SK-N-MC (cell line): Measurements from ENCODE around the gene SBF2.
A peak's percentile ranks its signal among the peaks of the same experiment; 100 is the strongest.

ENCODE experiments used
- DNase-seq: peaks from one replicate; pipeline ENCODE4 v3.0.0-alpha.2; 2011; ENCODE audit warnings: low read depth, low spot score
- H3K27ac ChIP-seq: fragments of 200-600 bp; sonication (generic); 2 replicates; pipeline ENCODE4 v1.5.1; 2016; ENCODE audit warnings: mixed run types
- H3K36me3 ChIP-seq: fragments of 200-600 bp; sonication (generic); 2 replicates; pipeline ENCODE4 v1.6.1; 2017; ENCODE audit warnings: antibody characterized with exemption, low read length, mixed read lengths; ENCODE audit not compliant: insufficient read depth
- H3K4me3 ChIP-seq: fragments of 200-600 bp; sonication (generic); 2 replicates; pipeline ENCODE4 v1.5.1; 2016
- H3K9ac ChIP-seq: fragments of 200-600 bp; sonication (generic); 2 replicates; pipeline ENCODE4 v1.8.0; 2017; ENCODE audit warnings: mixed run types, mixed read lengths; ENCODE audit not compliant: insufficient read length
- H3K9me3 ChIP-seq: fragments of 200-600 bp; sonication (generic); 2 replicates; pipeline ENCODE4 v1.6.1; 2017; ENCODE audit warnings: low read depth, mild to moderate bottlenecking, antibody characterized with exemption, low read length, moderate library complexity, mixed read lengths
- EZH2 ChIP-seq: fragments of 200-600 bp; sonication (generic); IDR thresholded peaks from one replicate; pipeline ENCODE4 v1.6.1; 2017; ENCODE audit warnings: antibody characterized with exemption
- FOXP2 ChIP-seq: optimal IDR thresholded peaks from 2 replicates; pipeline ENCODE3; 2011; ENCODE audit warnings: mild to moderate bottlenecking, moderate library complexity; ENCODE audit not compliant: insufficient read depth; ENCODE audit errors: extremely low read length, control extremely low read depth
- POLR2AphosphoS5 ChIP-seq: IDR thresholded peaks from 2 replicates; pipeline ENCODE4 v1.6.1; 2012; ENCODE audit warnings: mild to moderate bottlenecking, low read depth, low read length, borderline replicate concordance

Gene SBF2

GRCh38 chr11:10204021-10204420 lies 90.0 kb downstream of the SBF2 start:
- H3K4me3 ChIP-seq = no peak overlapping the region
- H3K9ac ChIP-seq = no peak overlapping the region
- peaks cover 9% of the 10 kb centered on the region for H3K36me3 ChIP-seq
- H3K9me3 ChIP-seq = peaks cover 10% of the 10 kb centered on the region; the same call in 1 of the 2 replicates
- no peak for TF ChIP-seq POLR2AphosphoS5
- no peak for TF ChIP-seq EZH2
- no peak for TF ChIP-seq FOXP2
- no peak for DNase-seq
- H3K27ac ChIP-seq = no peak overlapping the region

GRCh38 chr11:10201343-10201742 lies 92.7 kb downstream of the SBF2 start:
- Histone ChIP-seq H3K9me3 (peaks cover 10% of the 10 kb centered on the region), H3K36me3 (peaks cover 9% of the 10 kb centered on the region), H3K4me3 (no peak overlapping the region), H3K9ac (no peak overlapping the region), H3K27ac (no peak overlapping the region)
- TF ChIP-seq FOXP2 (no peak), POLR2AphosphoS5 (no peak), EZH2 (no peak)
- no peak for DNase-seq

GRCh38 chr11:10197091-10197490 lies 96.9 kb downstream of the SBF2 start:
- no peak for DNase-seq
- peaks cover 13% of the 10 kb centered on the region for H3K36me3 ChIP-seq
- no peak for TF ChIP-seq EZH2
- TF ChIP-seq FOXP2 = no peak
- no peak for TF ChIP-seq POLR2AphosphoS5
- H3K9me3 ChIP-seq = no peaks in the 10 kb centered on the region; the same call in 1 of the 2 replicates
- no peak overlapping the region for H3K27ac ChIP-seq
- H3K9ac ChIP-seq = no peak overlapping the region
- H3K4me3 ChIP-seq = no peak overlapping the region

GRCh38 chr11:10192036-10192435 lies 102.0 kb downstream of the SBF2 start:
- no peak for DNase-seq
- H3K9ac ChIP-seq = no peak overlapping the region
- no peak overlapping the region for H3K4me3 ChIP-seq
- H3K9me3 ChIP-seq = no peaks in the 10 kb centered on the region
- no peak for TF ChIP-seq POLR2AphosphoS5
- no peak for TF ChIP-seq FOXP2
- TF ChIP-seq EZH2 = no peak
- no peak overlapping the region for H3K27ac ChIP-seq
- 0 out of 2 replicates have a peak, but pooled peaks cover 4% of the 10 kb centered on the region for H3K36me3 ChIP-seq

DNA sequence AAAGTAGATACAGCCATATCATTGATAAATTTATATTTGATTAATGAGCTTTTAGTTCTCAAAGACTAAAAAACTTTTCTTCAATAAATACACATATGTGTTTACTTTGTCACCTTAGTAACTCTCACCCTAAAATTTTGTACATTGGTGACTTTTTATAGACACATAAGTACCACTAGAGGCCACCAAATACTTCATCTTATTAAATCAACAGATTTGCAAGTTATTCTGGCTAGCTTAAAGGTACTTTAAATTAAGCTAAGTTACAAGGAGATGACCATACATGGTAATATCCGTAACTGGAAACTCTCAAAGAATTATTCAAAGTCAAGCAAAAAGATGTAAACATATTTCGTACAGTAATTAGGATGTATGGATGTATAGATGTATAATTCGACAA lies 112.2 kb downstream of the SBF2 start:
- Histone ChIP-seq H3K27ac (no peak overlapping the region), H3K36me3 (no peaks in the 10 kb centered on the region), H3K9ac (no peak overlapping the region), H3K9me3 (no peaks in the 10 kb centered on the region), H3K4me3 (no peak overlapping the region)
- TF ChIP-seq POLR2AphosphoS5 (no peak), EZH2 (no peak), FOXP2 (no peak)
- DNase-seq = no peak

GRCh38 chr11:10164621-10165020 lies 129.4 kb downstream of the SBF2 start:
- peak; percentile 61 for DNase-seq
- H3K27ac ChIP-seq = peak overlapping the region; percentile 26; the same call in 1 of the 2 replicates
- 0 out of 2 replicates have a peak overlapping the region, but pooled peaks have one; percentile 4 for H3K4me3 ChIP-seq
- H3K36me3 ChIP-seq = no peaks in the 10 kb centered on the region
- TF ChIP-seq POLR2AphosphoS5 = no peak
- no peak for TF ChIP-seq EZH2
- TF ChIP-seq FOXP2 = no peak
- no peak overlapping the region for H3K9ac ChIP-seq
- no peaks in the 10 kb centered on the region for H3K9me3 ChIP-seq

- no peaks in the 10 kb centered on the region for H3K9me3 ChIP-seq
- H3K4me3 ChIP-seq = no peak overlapping the region
- H3K36me3 ChIP-seq = no peaks in the 10 kb centered on the region
- no peak overlapping the region for H3K9ac ChIP-seq
- no peak overlapping the region for H3K27ac ChIP-seq
- TF ChIP-seq FOXP2 (no peak), EZH2 (no peak), POLR2AphosphoS5 (no peak)
- no peak for DNase-seq
These were observed 131.8 kb downstream of the SBF2 start for GRCh38 chr11:10162222-10162621.

DNA sequence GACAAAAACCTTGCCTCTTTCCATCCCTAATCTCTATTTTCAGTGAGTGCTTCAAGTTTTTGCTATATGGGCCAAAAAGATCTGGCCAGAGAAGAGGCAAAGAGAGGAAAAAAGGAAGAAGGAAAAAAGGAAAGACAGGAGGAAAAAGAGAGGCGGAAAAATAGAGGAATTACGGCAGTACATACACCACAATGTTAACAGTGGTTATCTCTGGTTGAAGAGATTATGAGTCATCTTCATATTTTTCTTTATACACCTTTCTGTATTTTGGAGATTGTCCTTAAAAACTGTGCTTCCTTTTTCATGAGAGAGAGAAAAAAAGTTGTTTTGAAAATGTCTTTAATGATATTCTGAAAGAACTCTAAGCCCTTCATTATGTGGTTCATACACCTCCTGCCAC lies 133.7 kb downstream of the SBF2 start:
- H3K27ac ChIP-seq = peak overlapping the region; percentile 52; the same call in 1 of the 2 replicates
- no peak overlapping the region for H3K9ac ChIP-seq
- H3K4me3 ChIP-seq = no peak overlapping the region
- H3K36me3 ChIP-seq = no peaks in the 10 kb centered on the region
- no peaks in the 10 kb centered on the region for H3K9me3 ChIP-seq
- TF ChIP-seq POLR2AphosphoS5 (no peak), FOXP2 (no peak), EZH2 (no peak)
- no peak for DNase-seq

- no peak overlapping the region for H3K4me3 ChIP-seq
- no peak overlapping the region for H3K9ac ChIP-seq
- TF ChIP-seq EZH2 (no peak), POLR2AphosphoS5 (no peak), FOXP2 (no peak)
- no peaks in the 10 kb centered on the region for H3K36me3 ChIP-seq
- no peak for DNase-seq
- H3K27ac ChIP-seq = no peak overlapping the region
- H3K9me3 ChIP-seq = no peaks in the 10 kb centered on the region
These were observed 135.6 kb downstream of the SBF2 start for GRCh38 chr11:10158461-10158860.
